Measurements from ENCODE around the gene GGT7. TPM values are rescaled to one million over a fixed set of nuclear protein-coding genes. Genes with fewer than 3 reads are reported as not detected.

Gene GGT7
- total RNA-seq, 4 donors from 2014 or later, result 7.4 to 38.4 (median 16.5) TPM

DNA sequence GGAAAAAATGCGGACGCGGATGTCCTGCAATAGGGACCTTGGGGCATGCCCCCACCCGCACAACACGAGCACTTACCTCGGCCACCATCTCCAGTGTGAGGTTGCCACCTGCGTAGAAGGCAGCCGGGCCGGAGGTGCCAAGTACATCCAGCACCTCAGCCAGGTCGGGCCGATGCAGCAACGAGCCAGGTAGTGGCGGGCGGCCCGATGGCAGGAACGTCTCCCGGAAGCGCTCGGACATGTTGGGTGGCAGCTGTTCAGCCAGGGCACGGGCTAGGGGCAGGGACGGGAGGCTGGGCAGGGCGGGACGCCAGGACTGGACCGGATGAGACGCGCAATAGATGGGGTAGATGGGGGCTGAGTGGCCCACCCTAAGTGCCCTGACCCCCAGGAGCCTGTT is 13.3 kb downstream of the GGT7 start:
- H3K9me3 ChIP-seq, result no peaks in the 10 kb centered on the region
- no peaks in the 10 kb centered on the region for H3K27me3 ChIP-seq

DNA sequence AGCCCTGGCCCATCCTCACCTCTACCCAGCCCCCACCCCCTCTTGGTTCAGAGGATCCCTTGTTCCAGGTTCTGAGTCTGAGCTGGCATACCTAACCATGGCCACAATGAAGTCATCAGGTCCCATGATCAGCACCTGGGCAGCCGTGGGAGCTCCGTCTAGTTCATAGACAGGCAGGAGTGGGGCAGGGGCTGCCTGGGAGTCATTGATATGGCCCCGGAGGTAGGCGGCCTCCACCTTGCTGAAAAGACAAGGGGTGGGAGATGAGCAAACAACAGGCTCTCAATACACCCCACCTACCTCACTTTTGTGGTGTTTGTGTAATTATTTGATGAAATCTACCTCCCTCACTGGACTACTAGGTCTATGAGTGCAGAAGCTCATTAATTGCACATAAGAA is 20.4 kb downstream of the GGT7 start:
- no peaks in the 10 kb centered on the region for H3K36me3 ChIP-seq
- intact Hi-C loops (cut with DNase I; ENCODE audit: low total_unique reads), result no loop called here
- no peak overlapping the region for H3K27ac ChIP-seq
- no peaks in the 10 kb centered on the region for H3K9me3 ChIP-seq
- no peaks in the 10 kb centered on the region for H3K4me1 ChIP-seq
- no peak overlapping the region for H3K4me3 ChIP-seq
- H3K27me3 ChIP-seq, result no peaks in the 10 kb centered on the region
- TF ChIP-seq, protein P1, sequence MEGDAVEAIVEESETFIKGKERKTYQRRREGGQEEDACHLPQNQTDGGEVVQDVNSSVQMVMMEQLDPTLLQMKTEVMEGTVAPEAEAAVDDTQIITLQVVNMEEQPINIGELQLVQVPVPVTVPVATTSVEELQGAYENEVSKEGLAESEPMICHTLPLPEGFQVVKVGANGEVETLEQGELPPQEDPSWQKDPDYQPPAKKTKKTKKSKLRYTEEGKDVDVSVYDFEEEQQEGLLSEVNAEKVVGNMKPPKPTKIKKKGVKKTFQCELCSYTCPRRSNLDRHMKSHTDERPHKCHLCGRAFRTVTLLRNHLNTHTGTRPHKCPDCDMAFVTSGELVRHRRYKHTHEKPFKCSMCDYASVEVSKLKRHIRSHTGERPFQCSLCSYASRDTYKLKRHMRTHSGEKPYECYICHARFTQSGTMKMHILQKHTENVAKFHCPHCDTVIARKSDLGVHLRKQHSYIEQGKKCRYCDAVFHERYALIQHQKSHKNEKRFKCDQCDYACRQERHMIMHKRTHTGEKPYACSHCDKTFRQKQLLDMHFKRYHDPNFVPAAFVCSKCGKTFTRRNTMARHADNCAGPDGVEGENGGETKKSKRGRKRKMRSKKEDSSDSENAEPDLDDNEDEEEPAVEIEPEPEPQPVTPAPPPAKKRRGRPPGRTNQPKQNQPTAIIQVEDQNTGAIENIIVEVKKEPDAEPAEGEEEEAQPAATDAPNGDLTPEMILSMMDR (IDR thresholded peaks at IDR 0.05), result no peak
- no peak for TF ChIP-seq POLR2A (IDR thresholded peaks at IDR 0.05)
- no peak for DNase-seq

More for the DNA sequence above, 13.3 kb downstream of the GGT7 start:
- no peak overlapping the region for H3K4me3 ChIP-seq
- H3K36me3 ChIP-seq, result no peaks in the 10 kb centered on the region
- TF ChIP-seq, protein P1 (IDR thresholded peaks at IDR 0.05), result no peak
- TF ChIP-seq POLR2A (IDR thresholded peaks at IDR 0.05), result no peak
- H3K4me1 ChIP-seq, result no peaks in the 10 kb centered on the region
- no peak overlapping the region for H3K27ac ChIP-seq
- intact Hi-C loops (cut with DNase I; ENCODE audit: low total_unique reads), result no loop called here
- no peak for DNase-seq

DNA sequence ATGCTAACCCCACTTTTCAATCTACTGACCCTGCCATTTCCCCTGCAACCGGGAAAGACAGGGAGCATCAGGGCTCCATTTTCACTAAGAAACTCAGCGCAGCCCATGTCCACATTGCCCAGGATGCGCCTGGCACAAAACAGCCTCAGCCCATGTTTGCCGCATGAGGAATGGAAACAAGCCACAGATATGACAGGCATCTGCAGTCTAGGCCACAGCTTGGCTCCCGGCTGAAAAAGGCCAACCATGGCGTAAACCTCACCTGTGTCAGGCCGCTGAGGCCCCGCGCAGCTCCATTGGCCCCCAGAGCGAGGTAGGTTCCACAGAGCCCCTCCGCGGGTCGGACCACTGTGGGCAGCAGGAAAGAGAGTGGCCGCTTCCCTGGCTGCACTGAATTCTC is 21.7 kb downstream of the GGT7 start:
- no peak for DNase-seq
- TF ChIP-seq, protein P1 (IDR thresholded peaks at IDR 0.05), result no peak
- TF ChIP-seq POLR2A (IDR thresholded peaks at IDR 0.05), result no peak
- Histone ChIP-seq H3K36me3 (no peaks in the 10 kb centered on the region), H3K4me1 (no peaks in the 10 kb centered on the region), H3K9me3 (no peaks in the 10 kb centered on the region), H3K27me3 (no peaks in the 10 kb centered on the region), H3K27ac (no peak overlapping the region), H3K4me3 (no peak overlapping the region)
- intact Hi-C loops (cut with DNase I; ENCODE audit: low total_unique reads), result no loop called here

DNA sequence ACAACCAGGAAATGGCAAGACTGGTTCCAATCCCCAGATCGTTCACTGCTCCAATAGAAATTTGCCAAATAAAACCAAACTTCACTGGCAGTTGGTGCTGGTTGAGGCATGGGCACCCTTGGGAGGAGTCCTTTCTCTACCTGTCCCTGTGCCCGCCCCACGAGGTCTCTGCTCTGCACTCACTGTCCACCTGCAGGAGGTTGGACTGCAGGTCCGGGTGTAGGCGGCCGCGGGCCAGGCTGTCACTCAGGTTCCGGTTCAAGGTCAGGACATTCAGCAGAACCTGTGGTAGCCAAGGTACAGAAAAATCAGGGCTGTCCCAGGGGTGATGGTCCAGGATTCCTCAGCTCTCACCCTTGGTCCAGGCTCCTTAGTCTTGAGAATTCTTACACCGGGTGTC is 22.9 kb downstream of the GGT7 start:
- H3K4me3 ChIP-seq, result no peak overlapping the region
- no peak for DNase-seq
- no peaks in the 10 kb centered on the region for H3K36me3 ChIP-seq
- no peaks in the 10 kb centered on the region for H3K9me3 ChIP-seq
- H3K27me3 ChIP-seq, result no peaks in the 10 kb centered on the region
- intact Hi-C loops (cut with DNase I; ENCODE audit: low total_unique reads), result no loop called here
- no peak overlapping the region for H3K27ac ChIP-seq
- no peaks in the 10 kb centered on the region for H3K4me1 ChIP-seq
- TF ChIP-seq, protein P1 (IDR thresholded peaks at IDR 0.05), result no peak
- TF ChIP-seq POLR2A (IDR thresholded peaks at IDR 0.05), result no peak

DNA sequence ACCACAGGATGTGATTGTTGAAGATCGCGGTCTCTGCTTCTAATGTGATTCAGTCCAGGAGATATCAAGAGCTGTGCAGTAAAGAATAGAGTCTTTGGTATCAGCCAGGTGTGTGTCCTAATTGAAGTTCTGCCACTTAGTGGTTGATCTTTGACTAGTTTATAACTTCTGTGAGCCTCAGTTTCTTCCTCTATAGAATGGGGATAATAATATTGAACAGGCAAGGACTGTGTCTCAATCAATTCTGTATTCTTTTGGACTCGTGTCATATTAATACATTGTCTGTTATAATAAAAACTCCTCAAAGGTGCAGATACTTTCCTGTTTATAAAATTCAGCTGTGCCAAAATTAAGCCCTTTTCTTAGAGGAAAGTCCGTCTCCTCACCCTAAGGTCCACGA is 24.1 kb downstream of the GGT7 start:
- no peak overlapping the region for H3K27ac ChIP-seq
- no peaks in the 10 kb centered on the region for H3K9me3 ChIP-seq
- DNase-seq, result no peak
- H3K4me3 ChIP-seq, result no peak overlapping the region
- intact Hi-C loops (cut with DNase I; ENCODE audit: low total_unique reads), result no loop called here
- TF ChIP-seq, protein P1 (IDR thresholded peaks at IDR 0.05), result no peak
- no peak for TF ChIP-seq POLR2A (IDR thresholded peaks at IDR 0.05)
- H3K4me1 ChIP-seq, result no peaks in the 10 kb centered on the region
- H3K27me3 ChIP-seq, result no peaks in the 10 kb centered on the region
- no peaks in the 10 kb centered on the region for H3K36me3 ChIP-seq
